Testis (tissue), 2 donors: ENCODE data around the gene ADAM10.

Source experiments
- CTCF ChIP-seq, 3 experiments: fragments of 450-650 bp in 2 of 3; fragments of 200-600 bp in 1 of 3; sonication (generic) in 1 of 3; IDR thresholded peaks; one replicate each; pipeline ENCODE4 v1.5.1; 2016 to 2019; ENCODE audit warnings: antibody characterized with exemption in 3 of 3, mild to moderate bottlenecking in 2 of 3, moderate library complexity in 1 of 3
- POLR2A ChIP-seq: fragments of 450-650 bp; IDR thresholded peaks from one replicate; pipeline ENCODE4 v1.6.1; 2017; ENCODE audit warnings: antibody characterized with exemption, mild to moderate bottlenecking, moderate library complexity

GRCh38 chr15:58559904-58560588 lies 189.5 kb downstream of the ADAM10 start:
- no peak for TF ChIP-seq CTCF (IDR thresholded peaks at IDR 0.05)
- no peak for TF ChIP-seq POLR2A
